Dedifferentiated amniotic fluid mesenchymal stem cell (primary cell): ENCODE data around the gene LYPD5.

Experiments used
- DNase-seq: peaks from one replicate; pipeline ENCODE4 v3.0.0-alpha.2; 2016; ENCODE audit errors: extremely low spot score

Gene LYPD5

DNA sequence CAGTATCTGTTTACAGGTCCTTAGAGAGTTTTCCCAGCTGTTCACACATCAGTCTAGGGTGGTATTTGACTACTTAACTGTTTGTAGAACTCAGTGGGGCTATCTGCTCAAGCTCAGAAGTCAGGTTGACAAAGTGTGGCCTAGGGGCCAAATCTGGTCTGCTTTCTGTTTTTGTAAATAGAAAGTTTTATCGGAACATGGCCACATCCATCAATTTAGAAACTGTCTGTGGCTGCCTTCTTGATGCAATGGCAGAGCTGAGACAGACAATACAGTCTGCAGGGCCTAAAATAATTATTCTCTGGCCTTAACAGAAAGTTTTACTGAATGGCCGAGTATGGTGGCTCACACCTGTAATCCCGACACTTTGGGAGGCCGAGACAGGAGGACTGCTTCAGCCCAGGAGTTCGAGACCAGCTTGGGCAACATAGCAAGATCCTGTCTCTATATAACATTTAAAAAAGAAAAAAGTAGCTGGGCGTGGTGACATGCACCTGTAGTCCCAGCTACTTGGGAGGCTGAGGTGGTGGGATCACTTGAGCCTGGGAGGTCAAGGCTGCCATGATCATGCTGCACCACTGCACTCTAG, 49.9 kb downstream of the LYPD5 start:
- DNase-seq, result no peak

DNA sequence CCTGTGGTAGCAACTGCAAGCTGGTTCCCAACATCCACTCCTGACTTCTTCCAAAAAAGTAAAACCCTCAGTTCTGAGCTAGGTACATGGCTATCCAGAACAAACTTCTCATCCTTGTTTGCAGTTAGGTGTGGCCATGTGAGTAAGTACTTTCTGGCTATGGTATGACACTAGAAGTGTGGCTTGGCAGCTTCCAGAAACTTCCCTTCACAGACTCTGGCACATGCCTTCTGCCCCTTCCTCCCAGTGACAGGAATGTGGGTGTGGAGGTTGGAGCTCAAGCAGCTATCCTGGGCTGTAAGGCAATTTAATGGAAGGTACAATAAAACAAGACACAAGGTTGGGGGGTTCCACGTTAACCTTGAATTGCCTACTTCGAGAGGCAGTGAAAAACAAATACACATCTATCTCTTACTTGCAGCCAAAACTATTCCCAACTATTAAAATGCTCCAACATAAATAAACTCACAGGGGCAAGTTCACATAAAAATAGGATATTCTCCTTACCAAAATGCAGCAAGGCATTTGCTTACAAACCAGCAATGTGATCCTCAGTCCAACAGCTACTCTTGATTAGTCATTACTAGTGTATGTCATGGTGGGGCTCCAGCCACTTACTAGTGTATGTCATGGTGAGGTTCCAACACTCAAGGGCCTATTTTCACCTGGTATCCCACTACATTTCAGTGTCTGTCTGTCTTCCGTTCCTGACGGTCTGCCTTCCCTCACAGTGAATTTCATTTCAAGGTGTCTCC, 50.6 kb downstream of the LYPD5 start:
- DNase-seq, result no peak

DNA sequence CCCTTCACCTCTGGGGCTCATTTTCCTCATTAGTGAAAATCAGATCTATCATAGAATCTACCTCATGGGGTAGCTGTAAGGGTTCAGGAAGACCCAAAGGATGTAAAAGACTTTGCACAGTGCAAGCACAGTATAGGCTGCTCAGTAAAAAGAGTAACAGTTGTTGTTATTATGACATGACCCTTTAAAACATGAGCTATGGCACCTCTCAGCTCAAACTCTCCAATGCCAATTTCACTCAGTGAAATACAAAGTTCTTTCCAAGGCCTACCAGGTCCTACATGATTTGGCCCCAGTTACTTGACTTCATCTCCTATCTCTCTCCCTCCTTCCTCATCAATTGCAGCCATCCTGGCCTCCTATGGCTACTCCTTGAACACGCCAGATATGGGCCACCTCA, 52.3 kb downstream of the LYPD5 start:
- DNase-seq, result no peak

DNA sequence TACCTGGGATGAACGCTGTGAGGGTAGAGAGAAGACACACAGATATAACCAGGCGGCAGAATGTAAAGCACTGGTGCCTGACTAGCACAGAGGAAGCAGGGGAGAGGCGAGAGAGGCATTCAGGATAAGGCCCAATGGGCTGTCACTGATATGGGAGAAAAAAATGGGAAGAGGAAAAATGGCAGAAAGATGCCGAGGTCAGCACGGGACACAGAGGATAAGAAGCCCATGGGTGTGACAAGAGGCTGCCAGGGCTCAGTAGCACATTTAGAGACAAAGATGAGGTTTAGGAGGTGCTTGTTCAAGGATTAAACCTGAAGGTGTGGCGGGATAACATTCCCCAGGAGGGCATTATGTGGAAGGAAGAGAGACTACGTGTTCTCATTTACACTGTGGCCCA, 53.1 kb downstream of the LYPD5 start:
- no peak for DNase-seq

DNA sequence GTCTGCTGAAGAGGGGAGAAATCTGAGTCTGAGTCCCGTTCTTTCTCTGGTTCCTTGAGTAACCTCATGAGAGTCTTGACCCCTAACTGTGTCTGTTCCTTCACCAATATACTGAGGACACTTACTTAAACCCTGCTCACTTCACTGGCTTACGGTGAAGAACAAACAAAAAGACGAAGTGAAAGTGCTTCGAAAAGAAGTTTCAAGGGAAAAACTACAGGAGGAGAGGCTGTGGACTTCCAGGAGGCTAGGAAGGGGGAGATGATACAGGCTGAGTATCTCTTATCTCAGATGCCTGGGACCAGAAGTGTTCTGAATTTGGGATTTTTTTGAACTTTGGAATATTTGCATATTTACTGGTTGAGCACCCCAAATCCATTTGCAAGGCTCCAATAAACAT, 53.6 kb downstream of the LYPD5 start:
- no peak for DNase-seq

DNA sequence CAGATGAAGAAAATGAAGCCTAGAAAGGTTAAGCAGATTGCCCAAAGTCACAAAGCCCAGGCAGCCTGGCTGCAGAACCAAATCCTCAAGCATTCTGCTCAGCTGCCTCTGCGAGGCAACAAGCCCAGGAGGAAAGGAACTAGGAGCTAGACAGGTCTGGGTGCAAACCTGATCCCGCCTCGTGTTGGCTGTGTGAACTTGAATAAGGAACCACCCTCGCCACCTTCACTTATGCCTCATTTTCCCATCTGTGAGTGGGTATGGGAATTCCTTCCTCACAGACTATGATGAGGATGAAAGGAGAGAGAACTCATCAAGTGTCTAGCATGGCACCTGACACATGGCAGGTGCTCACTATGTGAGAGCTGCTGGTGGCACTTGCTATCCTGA, 54.0 kb downstream of the LYPD5 start:
- no peak for DNase-seq

DNA sequence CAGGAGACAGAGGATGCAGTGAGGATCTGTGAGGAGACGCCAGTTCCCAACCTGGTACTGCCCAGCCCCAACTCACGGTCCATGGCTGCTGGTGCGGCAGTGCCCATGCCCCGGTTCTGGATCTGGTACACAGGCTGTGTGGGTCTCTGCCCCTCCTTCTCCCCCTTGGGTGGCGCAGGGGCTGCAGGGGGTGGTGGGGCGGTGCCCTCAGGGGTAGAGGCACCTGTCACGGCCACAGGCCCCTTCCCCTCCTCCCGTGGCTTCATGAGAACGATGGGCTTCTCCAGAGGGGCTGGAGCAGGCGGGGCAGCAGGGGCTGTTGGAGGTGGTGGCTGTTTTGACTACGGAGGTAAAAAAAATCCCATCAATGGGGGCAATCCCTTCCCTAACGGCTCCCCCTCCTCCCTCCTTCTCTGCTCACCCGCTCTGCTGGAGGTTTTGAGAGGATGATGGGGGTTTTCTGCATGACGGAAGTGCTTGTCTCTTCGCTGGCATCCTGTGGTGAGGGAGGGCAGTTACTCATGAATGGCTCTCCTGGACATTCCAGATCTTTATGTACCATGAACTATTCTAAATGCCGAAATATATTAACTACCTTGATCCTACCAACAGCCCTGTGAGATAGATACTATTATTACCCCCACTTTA, 54.6 kb downstream of the LYPD5 start:
- no peak for DNase-seq
